Breast epithelium (tissue), 4 donors: ENCODE data around the gene ARL5A. TPM values are rescaled to one million over a fixed set of nuclear protein-coding genes. Genes with fewer than 3 reads are reported as not detected.
"Not testable (repeated sequence)": the region's sequence is repeated elsewhere in the genome, so short reads cannot be mapped to it uniquely, and the experiment has no call there.

Experiments used
- DNase-seq, 2 donors: peaks; one replicate each; pipeline ENCODE4 v3.0.0-alpha.2; 2019; ENCODE audit warnings: low spot score in 2 of 2
- H3K27ac ChIP-seq, 2 donors: fragments of 200-600 bp; sonication (generic) in 1 of 2; one replicate each; pipeline ENCODE4 v1.5.1; 2016 to 2019; ENCODE audit warnings: mild to moderate bottlenecking in 1 of 2
- H3K27me3 ChIP-seq, 2 donors: fragments of 200-600 bp; sonication (generic) in 1 of 2; one replicate each; pipeline versions ENCODE4 v1.5.1 to v1.6.0; 2017 to 2019; ENCODE audit warnings: control low read depth in 1 of 2, mild to moderate bottlenecking in 1 of 2
- H3K36me3 ChIP-seq: fragments of 200-600 bp; one replicate; pipeline ENCODE4 v1.5.1; 2019
- H3K4me1 ChIP-seq, 2 donors: fragments of 200-600 bp; sonication (generic); one replicate each; pipeline ENCODE4 v1.5.1; 2016 to 2019; ENCODE audit warnings: control low read depth in 1 of 2
- H3K4me3 ChIP-seq, 3 donors: fragments of 200-600 bp; sonication (generic); 1 replicate in 2 of 3; 2 replicates in 1 of 3; pipeline ENCODE4 v1.5.1; 2016 to 2019; ENCODE audit warnings: mild to moderate bottlenecking in 3 of 3, moderate library complexity in 2 of 3
- H3K9me3 ChIP-seq, 2 donors: fragments of 200-600 bp; sonication (generic) in 1 of 2; one replicate each; pipeline ENCODE4 v1.5.1; 2016 to 2019; ENCODE audit warnings: control low read depth in 1 of 2
- POLR2A ChIP-seq: fragments of 450-650 bp; IDR thresholded peaks from one replicate; pipeline ENCODE4 v1.6.1; 2016; ENCODE audit warnings: antibody characterized with exemption, mild to moderate bottlenecking, moderate library complexity
- POLR2AphosphoS5 ChIP-seq, 3 donors: sonication (generic); formaldehyde crosslinking; IDR thresholded peaks; one replicate each; pipeline ENCODE4 v1.6.1; 2017; ENCODE audit warnings: antibody characterized with exemption in 3 of 3
- intact Hi-C: fragments of 100-400 bp; cut with DNase I; formaldehyde crosslinking; loops from one replicate; pipeline ENCODE4 v1.15.1; 2023; ENCODE audit warnings: low total_unique reads
- total RNA-seq, 3 donors: library from RNA; depleted of rRNA; stranded (reverse); fragments of >200 nt; gene quantifications; one replicate each; pipeline ENCODE4 v1.1.0, GENCODE V29; 2016
- TF ChIP-seq, protein P1 (sequence below), 3 donors: fragments of 450-650 bp; IDR thresholded peaks; one replicate each; pipeline ENCODE4 v1.5.1; 2016 to 2017; ENCODE audit warnings: antibody characterized with exemption in 3 of 3, mild to moderate bottlenecking in 3 of 3, moderate library complexity in 3 of 3

ARL5A gene, protein sequence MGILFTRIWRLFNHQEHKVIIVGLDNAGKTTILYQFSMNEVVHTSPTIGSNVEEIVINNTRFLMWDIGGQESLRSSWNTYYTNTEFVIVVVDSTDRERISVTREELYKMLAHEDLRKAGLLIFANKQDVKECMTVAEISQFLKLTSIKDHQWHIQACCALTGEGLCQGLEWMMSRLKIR
- total RNA-seq: 10 to 100 TPM; 43.2 to 63.1 (median 45.6) TPM

DNA sequence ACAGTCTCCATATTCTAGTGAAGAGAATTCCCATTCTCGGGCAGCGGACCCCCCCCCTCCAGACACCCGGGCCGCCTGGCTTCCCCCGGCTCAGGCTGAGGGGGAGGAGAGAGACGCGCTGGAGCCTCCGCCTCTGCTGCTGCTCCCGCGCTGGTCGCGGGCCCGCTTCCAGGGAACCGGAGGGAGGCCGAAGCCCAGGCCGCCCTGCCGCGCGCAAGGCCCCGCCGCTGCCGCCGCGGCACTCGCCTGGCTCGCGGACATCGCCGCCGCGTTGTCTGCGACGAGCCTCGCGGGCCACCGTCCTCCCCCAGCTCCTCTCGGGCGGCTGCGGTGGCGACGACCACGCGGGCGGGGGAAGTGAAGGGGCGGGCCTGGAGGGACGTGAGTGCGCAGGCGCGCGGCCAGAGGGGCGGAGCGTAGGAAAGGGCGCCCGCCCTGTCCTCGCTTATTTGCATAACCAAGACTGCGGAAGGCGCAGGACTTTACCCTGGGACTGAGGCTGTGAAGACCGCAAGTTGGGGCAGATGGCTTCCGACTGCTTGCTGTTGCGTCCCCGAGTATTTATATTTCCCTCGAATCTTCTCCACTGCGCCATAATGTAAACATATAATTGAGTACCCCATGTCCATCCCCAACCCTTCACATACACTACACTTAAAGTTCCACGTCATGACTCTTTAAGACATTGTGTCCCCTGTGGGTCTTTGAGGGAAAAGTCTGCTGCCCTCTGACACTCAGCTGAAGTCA is at the start of gene ARL5A:
TSS of gene ARL5A (minus strand) at position 279 of the 747 bp plus-strand sequence. CDS start at position 34, 245 bp downstream.
- Histone ChIP-seq H3K9me3 (no peaks in the 10 kb centered on the region), H3K27me3 (no peaks in the 10 kb centered on the region), H3K36me3 (no peaks in the 10 kb centered on the region), H3K4me3 (peak within 1 kb of the TSS; percentile 91 to 95 (median 92)), H3K4me1 (peaks cover 0 to 13% of the 10 kb centered on the region in 2 donors), H3K27ac (peak within 1 kb of the TSS; percentile 89)
- intact Hi-C loops: no loop called here
- TF ChIP-seq POLR2A (peak; percentile 17), POLR2AphosphoS5 (IDR thresholded peaks at IDR 0.05) (peak; percentile 65 to 84 (median 69))
- TF ChIP-seq, protein P1, sequence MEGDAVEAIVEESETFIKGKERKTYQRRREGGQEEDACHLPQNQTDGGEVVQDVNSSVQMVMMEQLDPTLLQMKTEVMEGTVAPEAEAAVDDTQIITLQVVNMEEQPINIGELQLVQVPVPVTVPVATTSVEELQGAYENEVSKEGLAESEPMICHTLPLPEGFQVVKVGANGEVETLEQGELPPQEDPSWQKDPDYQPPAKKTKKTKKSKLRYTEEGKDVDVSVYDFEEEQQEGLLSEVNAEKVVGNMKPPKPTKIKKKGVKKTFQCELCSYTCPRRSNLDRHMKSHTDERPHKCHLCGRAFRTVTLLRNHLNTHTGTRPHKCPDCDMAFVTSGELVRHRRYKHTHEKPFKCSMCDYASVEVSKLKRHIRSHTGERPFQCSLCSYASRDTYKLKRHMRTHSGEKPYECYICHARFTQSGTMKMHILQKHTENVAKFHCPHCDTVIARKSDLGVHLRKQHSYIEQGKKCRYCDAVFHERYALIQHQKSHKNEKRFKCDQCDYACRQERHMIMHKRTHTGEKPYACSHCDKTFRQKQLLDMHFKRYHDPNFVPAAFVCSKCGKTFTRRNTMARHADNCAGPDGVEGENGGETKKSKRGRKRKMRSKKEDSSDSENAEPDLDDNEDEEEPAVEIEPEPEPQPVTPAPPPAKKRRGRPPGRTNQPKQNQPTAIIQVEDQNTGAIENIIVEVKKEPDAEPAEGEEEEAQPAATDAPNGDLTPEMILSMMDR (IDR thresholded peaks at IDR 0.05): no peak
- peak; percentile 93 to 95 for DNase-seq

DNA sequence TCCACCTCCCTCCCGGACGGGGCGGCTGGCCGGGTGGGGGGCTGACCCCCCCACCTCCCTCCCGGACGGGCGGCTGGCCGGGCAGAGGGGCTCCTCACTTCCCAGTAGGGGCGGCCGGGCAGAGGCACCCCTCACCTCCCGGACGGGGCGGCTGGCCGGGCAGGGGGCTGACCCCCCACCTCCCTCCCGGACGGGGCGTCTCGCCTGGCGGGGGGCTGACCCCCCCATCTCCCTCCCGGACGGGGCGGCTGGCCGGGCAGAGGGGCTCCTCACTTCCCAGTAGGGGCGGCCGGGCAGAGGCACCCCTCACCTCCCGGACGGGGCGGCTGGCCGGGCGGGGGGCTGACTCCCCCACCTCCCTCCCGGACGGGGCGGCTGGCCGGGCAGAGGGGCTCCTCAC is 47.4 kb upstream of the ARL5A start:
- intact Hi-C loops, H3K9me3 ChIP-seq, H3K4me1 ChIP-seq, DNase-seq, H3K27ac ChIP-seq, H3K36me3 ChIP-seq, H3K27me3 ChIP-seq, H3K4me3 ChIP-seq: not testable (repeated sequence)

DNA sequence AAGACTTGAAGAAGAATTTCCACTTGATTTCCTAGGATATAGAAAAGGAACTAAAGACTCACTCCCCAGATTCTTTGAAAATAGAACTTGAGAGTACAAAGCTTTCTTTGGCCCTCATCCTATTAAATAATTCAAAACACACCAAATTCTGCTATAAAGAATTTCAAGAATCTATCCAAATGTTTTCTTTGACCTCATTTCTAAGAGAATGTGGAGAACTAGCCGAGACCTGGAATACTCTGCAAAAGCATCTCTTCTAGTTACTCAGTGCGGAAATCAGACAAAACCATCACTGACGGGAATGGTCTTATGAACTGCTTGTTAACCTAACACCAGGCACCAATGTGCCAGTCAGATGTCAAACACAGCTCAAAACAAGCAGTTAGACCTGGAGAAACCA is 44.2 kb upstream of the ARL5A start:
- DNase-seq: no peak
- H3K27ac ChIP-seq: no peak overlapping the region
- intact Hi-C loops: no loop called here
- H3K36me3 ChIP-seq: no peaks in the 10 kb centered on the region
- TF ChIP-seq POLR2AphosphoS5 (IDR thresholded peaks at IDR 0.05) (no peak), POLR2A (no peak)
- TF ChIP-seq, protein P1 (IDR thresholded peaks at IDR 0.05): no peak
- no peaks in the 10 kb centered on the region for H3K27me3 ChIP-seq
- H3K4me1 ChIP-seq: no peaks in the 10 kb centered on the region
- H3K9me3 ChIP-seq: no peaks in the 10 kb centered on the region
- no peak overlapping the region for H3K4me3 ChIP-seq

DNA sequence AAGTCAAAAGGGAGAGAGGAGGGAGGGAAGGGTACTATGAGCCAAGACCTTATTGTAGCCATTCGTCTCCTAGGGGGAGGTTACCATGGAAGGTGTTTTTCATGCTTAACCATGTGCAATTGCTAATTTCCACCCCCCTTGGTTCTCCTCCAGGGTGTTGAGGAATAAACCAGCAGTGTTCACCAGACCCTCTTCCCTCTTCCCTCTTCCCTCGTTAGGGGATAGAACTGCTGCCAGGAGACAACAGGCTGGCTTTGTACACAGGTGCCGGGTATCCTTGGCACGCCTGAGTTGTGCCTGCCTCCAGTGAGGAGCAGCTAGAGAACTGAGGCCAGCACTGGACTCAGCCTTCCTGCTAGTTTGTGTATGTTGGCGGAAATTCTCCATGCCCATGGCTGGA is 41.1 kb upstream of the ARL5A start:
- no peak overlapping the region for H3K4me3 ChIP-seq
- H3K27me3 ChIP-seq: no peaks in the 10 kb centered on the region
- no peaks in the 10 kb centered on the region for H3K9me3 ChIP-seq
- no peak overlapping the region for H3K27ac ChIP-seq
- TF ChIP-seq, protein P1 (IDR thresholded peaks at IDR 0.05): no peak
- TF ChIP-seq POLR2A: no peak
- no peak for DNase-seq
- H3K36me3 ChIP-seq: no peaks in the 10 kb centered on the region
- intact Hi-C loops: no loop called here
- no peaks in the 10 kb centered on the region for H3K4me1 ChIP-seq

DNA sequence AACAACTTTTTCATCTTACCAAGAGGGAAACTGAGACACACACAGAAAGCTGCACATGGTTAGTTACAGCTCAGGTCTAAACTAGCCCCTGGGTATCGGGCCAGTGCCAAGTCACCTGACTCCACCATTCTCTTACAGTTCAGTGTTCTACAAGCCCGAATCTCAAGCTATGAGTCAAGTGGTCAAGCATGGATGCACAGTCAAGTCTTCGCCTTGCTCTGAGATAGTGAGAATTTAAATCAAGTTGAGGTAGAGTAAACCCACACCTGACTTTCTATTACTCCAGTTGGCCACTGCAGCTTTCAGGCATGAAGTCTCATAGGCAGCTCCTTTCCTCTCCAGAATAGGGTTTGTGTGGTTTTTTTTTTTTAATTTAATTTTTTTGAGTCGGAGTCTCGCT is 34.5 kb upstream of the ARL5A start:
- Histone ChIP-seq H3K27ac (no peak overlapping the region), H3K9me3 (no peaks in the 10 kb centered on the region), H3K27me3 (no peaks in the 10 kb centered on the region), H3K4me3 (no peak overlapping the region), H3K4me1 (no peaks in the 10 kb centered on the region), H3K36me3 (no peaks in the 10 kb centered on the region)
- TF ChIP-seq POLR2AphosphoS5 (IDR thresholded peaks at IDR 0.05) (no peak), POLR2A (no peak)
- TF ChIP-seq, protein P1 (IDR thresholded peaks at IDR 0.05): no peak
- DNase-seq: no peak
- intact Hi-C loops: no loop called here
